GM12865 (cell line): ENCODE data around the gene NBAS.

Experiments used
- DNase-seq: peaks from one replicate; pipeline ENCODE4 v3.0.0; 2010; ENCODE audit warnings: low read depth
- H3K4me3 ChIP-seq: 2 replicates; pipeline ENCODE4 v1.5.1; 2011; ENCODE audit warnings: mild to moderate bottlenecking, low read depth, low read length, control low read depth
- CTCF ChIP-seq: IDR thresholded peaks from 2 replicates; pipeline ENCODE4 v1.5.1; 2011; ENCODE audit warnings: low read length, control low read depth, low read depth, inconsistent platforms; ENCODE audit not compliant: insufficient read depth; ENCODE audit errors: missing control alignments

The NBAS gene

DNA sequence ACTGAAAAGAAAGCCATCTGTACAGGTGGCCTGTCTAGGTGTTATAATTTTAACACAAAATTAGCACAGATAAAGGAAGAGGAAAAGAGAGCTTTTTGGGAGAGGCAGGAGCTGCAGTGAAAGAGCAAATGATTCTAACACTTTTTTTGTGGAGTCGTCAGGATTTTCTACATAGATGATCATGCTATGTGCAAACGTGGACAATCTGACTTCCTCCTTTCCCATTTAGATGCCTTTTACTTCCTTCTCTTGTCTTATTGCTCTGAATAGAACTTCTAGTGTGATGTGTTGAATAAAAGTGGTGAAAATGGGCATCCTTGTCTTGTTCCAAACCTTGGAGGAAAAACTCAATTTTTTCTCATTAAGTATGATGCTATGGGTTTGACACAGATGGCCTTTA is 334.5 kb downstream of the NBAS start:
- no peak for DNase-seq
- TF ChIP-seq CTCF = no peak
- H3K4me3 ChIP-seq = no peak overlapping the region

GRCh38 chr2:15225131-15225530 is 336.0 kb downstream of the NBAS start:
- TF ChIP-seq CTCF = no peak
- H3K4me3 ChIP-seq = no peak overlapping the region
- DNase-seq = no peak

- no peak overlapping the region for H3K4me3 ChIP-seq
- no peak for TF ChIP-seq CTCF
- no peak for DNase-seq
These were observed 336.5 kb downstream of the NBAS start for GRCh38 chr2:15224641-15225040.

GRCh38 chr2:15223887-15224286 is 337.2 kb downstream of the NBAS start:
- DNase-seq = peak; percentile 3
- no peak for TF ChIP-seq CTCF
- H3K4me3 ChIP-seq = no peak overlapping the region

DNA sequence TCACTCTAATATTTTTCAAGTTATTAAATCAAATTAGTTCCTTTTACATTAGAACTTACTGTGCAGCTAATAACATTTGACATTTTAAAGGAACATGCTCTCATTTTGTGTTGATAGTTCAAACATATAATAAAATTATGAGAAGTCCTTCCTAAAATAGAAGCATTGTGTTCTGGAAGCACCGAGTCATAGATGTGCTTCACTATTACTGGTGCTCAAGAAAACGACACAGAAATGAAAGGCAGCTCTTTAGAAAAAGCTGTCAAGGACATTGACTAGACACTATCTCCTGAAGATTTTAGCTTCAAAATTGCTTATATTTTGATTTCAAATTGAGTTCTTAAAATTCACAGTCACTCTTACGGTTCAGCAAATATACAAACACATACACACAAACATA is 338.3 kb downstream of the NBAS start:
- H3K4me3 ChIP-seq = no peak overlapping the region
- no peak for DNase-seq
- no peak for TF ChIP-seq CTCF

- no peak overlapping the region for H3K4me3 ChIP-seq
- TF ChIP-seq CTCF = no peak
- DNase-seq = no peak
These were observed 340.5 kb downstream of the NBAS start for GRCh38 chr2:15220603-15221002.

- no peak for DNase-seq
- no peak overlapping the region for H3K4me3 ChIP-seq
- no peak for TF ChIP-seq CTCF
These were observed 342.6 kb downstream of the NBAS start for GRCh38 chr2:15218423-15219086.
